IMR-90 (cell line): ENCODE data around the gene ARHGEF12. TPM values are rescaled to one million over a fixed set of nuclear protein-coding genes. Genes with fewer than 3 reads are reported as not detected.

Source experiments
- ATAC-seq: fragments of 200-7000 bp; cut with Tn5 transposase; 2 replicates; pipeline ENCODE4 v1.9.1; 2020; ENCODE audit warnings: low read depth, mild to moderate bottlenecking, moderate library complexity
- BruUV-seq: library from RNA; stranded (reverse); fragments of 400-500 nt; replicated peaks from 2 replicates; lab custom pipeline; 2021; lab: Mats Ljungman, UMichigan
- CTCF ChIA-PET: fragments of 300-600 bp; formaldehyde crosslinking; extraction: SDS; loops from one replicate; lab custom pipeline; 2021; ENCODE audit warnings: antibody characterized with exemption; lab: Yijun Ruan, JAX
- POLR2A ChIA-PET: fragments of 300-600 bp; sonication (Branson Sonifier 250); formaldehyde crosslinking; loops from one replicate; lab custom pipeline; 2022; ENCODE audit warnings: antibody characterized with exemption; ENCODE audit not compliant: unreplicated experiment; lab: Charles Lee
- DNase-seq: peaks from one replicate; pipeline ENCODE4 v3.0.0; 2013
- H2AFZ ChIP-seq: replicated peaks from 2 replicates; pipeline ENCODE3; 2013; ENCODE audit warnings: low read length, mild to moderate bottlenecking; ENCODE audit not compliant: poor library complexity
- H2AK5ac ChIP-seq: 2 replicates; pipeline ENCODE4 v1.6.1; 2013; ENCODE audit warnings: low read depth, low read length, inconsistent platforms
- H2AK9ac ChIP-seq: replicated peaks from 2 replicates; pipeline ENCODE3; 2013; ENCODE audit warnings: mild to moderate bottlenecking, low read depth, low read length, moderate library complexity; ENCODE audit not compliant: poor library complexity
- H2BK120ac ChIP-seq: 2 replicates; pipeline ENCODE4 v1.6.1; 2013; ENCODE audit warnings: low read depth, low read length, inconsistent platforms
- H2BK15ac ChIP-seq: 3 replicates; pipeline ENCODE4 v1.6.1; 2013; ENCODE audit warnings: low read depth, low read length, inconsistent platforms
- H2BK20ac ChIP-seq: 2 replicates; pipeline ENCODE4 v1.6.1; 2013; ENCODE audit warnings: low read depth, mild to moderate bottlenecking, inconsistent platforms, low read length, moderate library complexity
- H2BK5ac ChIP-seq: 2 replicates; pipeline ENCODE4 v1.6.1; 2013; ENCODE audit warnings: mild to moderate bottlenecking, low read depth, low read length, inconsistent platforms; ENCODE audit not compliant: poor library complexity, severe bottlenecking
- H3K14ac ChIP-seq: replicated peaks from 2 replicates; pipeline ENCODE4 v1.6.1; 2013; ENCODE audit warnings: low read depth, low read length, inconsistent platforms
- H3K18ac ChIP-seq: 2 replicates; pipeline ENCODE4 v1.6.1; 2013; ENCODE audit warnings: low read depth, low read length, control low read depth
- H3K23ac ChIP-seq: 2 replicates; pipeline ENCODE4 v1.6.1; 2013; ENCODE audit warnings: low read depth, low read length, inconsistent platforms
- H3K27ac ChIP-seq: 2 replicates; pipeline ENCODE4 v1.5.1; 2013; ENCODE audit warnings: mild to moderate bottlenecking, control low read depth, low read length; ENCODE audit not compliant: insufficient read depth
- H3K27me3 ChIP-seq: 2 replicates; pipeline ENCODE4 v1.6.1; 2013; ENCODE audit warnings: low read length; ENCODE audit not compliant: control insufficient read depth, insufficient read depth
- H3K36me3 ChIP-seq: 2 replicates; pipeline ENCODE4 v1.6.1; 2013; ENCODE audit warnings: low read length, mixed read lengths; ENCODE audit not compliant: control insufficient read depth, insufficient read depth
- H3K4ac ChIP-seq: 2 replicates; pipeline ENCODE4 v1.6.1; 2013; ENCODE audit warnings: low read depth, low read length, inconsistent platforms
- H3K4me1 ChIP-seq: 2 replicates; pipeline ENCODE4 v1.6.1; 2013; ENCODE audit warnings: low read length, mixed read lengths; ENCODE audit not compliant: control insufficient read depth, insufficient read depth
- H3K4me2 ChIP-seq: 2 replicates; pipeline ENCODE4 v1.6.1; 2013; ENCODE audit warnings: low read depth, mild to moderate bottlenecking, control low read depth, low read length, moderate library complexity
- H3K4me3 ChIP-seq: 2 replicates; pipeline ENCODE4 v1.5.1; 2013; ENCODE audit warnings: low read depth, mild to moderate bottlenecking, control low read depth, low read length, moderate library complexity; ENCODE audit not compliant: insufficient read depth
- H3K56ac ChIP-seq: 2 replicates; pipeline ENCODE4 v1.6.1; 2013; ENCODE audit warnings: low read length, inconsistent platforms; ENCODE audit not compliant: insufficient read depth; ENCODE audit errors: extremely low read depth
- H3K79me1 ChIP-seq, 2 experiments: 2 replicates each; pipeline ENCODE4 v1.6.1; 2013; ENCODE audit warnings: low read length in 2 of 2, inconsistent platforms in 1 of 2, low read depth in 1 of 2
- H3K9ac ChIP-seq: 2 replicates; pipeline ENCODE4 v1.6.1; 2013; ENCODE audit warnings: low read depth, low read length, control low read depth
- H3K9me1 ChIP-seq: 2 replicates; pipeline ENCODE4 v1.6.1; 2013; ENCODE audit warnings: low read length, inconsistent platforms; ENCODE audit not compliant: insufficient read depth
- H3K9me3 ChIP-seq: 2 replicates; pipeline ENCODE4 v1.6.1; 2013; ENCODE audit warnings: low read length; ENCODE audit not compliant: control insufficient read depth, insufficient read depth
- H4K20me1 ChIP-seq: 2 replicates; pipeline ENCODE4 v1.6.1; 2013; ENCODE audit warnings: low read length, inconsistent platforms; ENCODE audit not compliant: insufficient read depth
- H4K5ac ChIP-seq: 2 replicates; pipeline ENCODE4 v1.6.1; 2013; ENCODE audit warnings: mild to moderate bottlenecking, low read depth, low read length, control low read depth
- H4K8ac ChIP-seq, 2 experiments: 2 replicates each; pipeline ENCODE4 v1.6.1; 2013; ENCODE audit warnings: low read depth in 2 of 2, low read length in 2 of 2, control low read depth in 1 of 2, inconsistent platforms in 1 of 2
- H4K91ac ChIP-seq: 2 replicates; pipeline ENCODE4 v1.6.1; 2013; ENCODE audit warnings: low read depth, low read length, inconsistent platforms; ENCODE audit not compliant: insufficient read depth
- BHLHE40 ChIP-seq: fragments of 150-350 bp; IDR thresholded peaks from 2 replicates; pipeline ENCODE4 v1.6.1; 2016; ENCODE audit warnings: mild to moderate bottlenecking, low read depth, low read length
- CHD1 ChIP-seq: IDR thresholded peaks from 2 replicates; pipeline ENCODE4 v1.6.1; 2012; ENCODE audit warnings: low read depth, low read length, improper control_type of control experiment
- CTCF ChIP-seq: conservative IDR thresholded peaks from 2 replicates; pipeline ENCODE4 v1.5.1; 2012; ENCODE audit warnings: mild to moderate bottlenecking, low read depth, low read length, improper control_type of control experiment
- MAFK ChIP-seq: IDR thresholded peaks from 2 replicates; pipeline ENCODE4 v1.6.1; 2012; ENCODE audit warnings: low read depth, low read length, improper control_type of control experiment
- MAZ ChIP-seq: IDR thresholded peaks from 2 replicates; pipeline ENCODE4 v1.6.1; 2012; ENCODE audit warnings: low read depth, mild to moderate bottlenecking, low read length, improper control_type of control experiment, moderate library complexity, borderline replicate concordance
- MXI1 ChIP-seq: IDR thresholded peaks from 2 replicates; pipeline ENCODE4 v1.6.1; 2012; ENCODE audit warnings: low read depth, mild to moderate bottlenecking, low read length, moderate library complexity, borderline replicate concordance
- NFE2L2 ChIP-seq: fragments of 150-350 bp; IDR thresholded peaks from 2 replicates; pipeline ENCODE4 v1.6.1; 2016; ENCODE audit warnings: low read depth, mild to moderate bottlenecking, low read length
- POLR2A ChIP-seq: IDR thresholded peaks from 2 replicates; pipeline ENCODE4 v1.6.1; 2012; ENCODE audit warnings: mild to moderate bottlenecking, low read depth, low read length
- RAD21 ChIP-seq: IDR thresholded peaks from 2 replicates; pipeline ENCODE4 v1.6.1; 2012; ENCODE audit warnings: low read length, improper control_type of control experiment
- SMC3 ChIP-seq: fragments of 150-350 bp; IDR thresholded peaks from 2 replicates; pipeline ENCODE4 v1.6.1; 2016; ENCODE audit warnings: low read depth, mild to moderate bottlenecking, antibody characterized with exemption, low read length, moderate library complexity
- WGBS, 2 experiments: methylation state at CpG; one replicate each; pipeline versions ENCODE4 v1.1.5 to v1.1.7; 2013; ENCODE audit warnings: missing lambda C conversion rate in 2 of 2; ENCODE audit not compliant: insufficient read length in 1 of 2; ENCODE audit errors: extremely low coverage in 2 of 2; 5-methylcytosine and 5-hydroxymethylcytosine counted together
- dilution Hi-C: fragments of 300-500 bp; cut with HindIII; formaldehyde crosslinking; loops from one replicate; pipeline ENCODE4 v1.14.3; 2018; ENCODE audit warnings: low sequenced_read_pairs; ENCODE audit not compliant: unreplicated experiment
- in situ Hi-C: fragments of 300-500 bp; cut with MboI; formaldehyde crosslinking; loops from 3 replicates; pipeline ENCODE4 v1.14.3; 2019; ENCODE audit warnings: low sequenced_read_pairs, inconsistent platforms, mixed read lengths
- intact Hi-C: fragments of 100-400 bp; cut with micrococcal nuclease; formaldehyde crosslinking; loops from 2 replicates; pipeline ENCODE4 v1.10.0; 2022
- polyA plus RNA-seq, 3 experiments: library from polyadenylated mRNA; depleted of rRNA; stranded (reverse); fragments of >200 nt; gene quantifications; 2 replicates each; pipeline ENCODE4 v1.2.3, GENCODE V29; 2012; ENCODE audit warnings: low replicate concordance in 1 of 3
- total RNA-seq: library from RNA; depleted of rRNA; stranded (reverse); fragments of >200 nt; gene quantifications from 2 replicates; pipeline ENCODE4 v1.2.3, GENCODE V29; 2012

ARHGEF12 gene
- total and polyA plus RNA-seq, 2 of the 4 experiments (the other 2 are of a cell fraction), result 25.5 to 115 TPM

GRCh38 chr11:120424970-120425332 is 88.7 kb downstream of the ARHGEF12 start (continued):
- TF ChIP-seq CHD1 (no peak), POLR2A (no peak), MXI1 (no peak), RAD21 (no peak), NFE2L2 (no peak), SMC3 (no peak)

- ATAC-seq, result no peak
- H3K27ac ChIP-seq, result no peak overlapping the region
- no TSS peak for BruUV-seq
- in situ Hi-C loops (loop anchor here (25.0 kb wide), 1 partner anchor 88 kb away; the partner anchor contains the start of genes ARHGEF12 and TLCD5), dilution Hi-C loops (no loop called here), intact Hi-C loops (no loop called here)
- H3K9ac ChIP-seq, result no peak overlapping the region
- H3K79me1 ChIP-seq, result peaks cover 17 to 39% of the 10 kb centered on the region in 2 experiments
- no peak overlapping the region for H3K18ac ChIP-seq
- no peak overlapping the region for H2BK15ac ChIP-seq
- no peak overlapping the region for H2BK20ac ChIP-seq
- peaks cover 17% of the 10 kb centered on the region for H3K36me3 ChIP-seq
- H4K91ac ChIP-seq, result no peak overlapping the region
- TF ChIP-seq POLR2A (no peak), BHLHE40 (no peak), SMC3 (no peak), MAZ (no peak), MAFK (no peak), RAD21 (no peak), CTCF (no peak), CHD1 (no peak)
- H4K5ac ChIP-seq, result no peak overlapping the region
- H3K23ac ChIP-seq, result no peak overlapping the region
- no peak overlapping the region for H3K4ac ChIP-seq
- no peak overlapping the region for H2AK5ac ChIP-seq
- no peak overlapping the region for H2BK120ac ChIP-seq
- WGBS, 2 experiments, result no CpG with 5 or more reads among the region's 3 CpGs
- no peak overlapping the region for H2BK5ac ChIP-seq
- H4K8ac ChIP-seq, result no peak overlapping the region
- no peak overlapping the region for H2AFZ ChIP-seq
- H3K4me2 ChIP-seq, result no peak overlapping the region
- H2AK9ac ChIP-seq, result no peak overlapping the region
- H3K56ac ChIP-seq, result no peak overlapping the region
- ChIA-PET CTCF (no interaction called here), POLR2A (no interaction called here)
- H3K4me3 ChIP-seq, result no peak overlapping the region
- H4K20me1 ChIP-seq, result no peaks in the 10 kb centered on the region
- peaks cover 9% of the 10 kb centered on the region; the same call in 1 of the 2 replicates for H3K9me1 ChIP-seq
- H3K9me3 ChIP-seq, result no peaks in the 10 kb centered on the region
- no peaks in the 10 kb centered on the region for H3K27me3 ChIP-seq
- H3K14ac ChIP-seq, result no peak overlapping the region
- peaks cover 6% of the 10 kb centered on the region; the same call in 1 of the 2 replicates for H3K4me1 ChIP-seq
- no peak for DNase-seq
Observed at GRCh38 chr11:120425527-120425926, 89.3 kb downstream of the ARHGEF12 start.
